Osteoblast (primary cell): ENCODE data around the gene TNS3. TPM values are rescaled to one million over a fixed set of nuclear protein-coding genes. Genes with fewer than 3 reads are reported as not detected.

ENCODE experiments used
- DNase-seq: peaks from one replicate; pipeline ENCODE4 v3.0.0; 2011; ENCODE audit warnings: low spot score, mixed read lengths; ENCODE audit not compliant: insufficient read length; ENCODE audit errors: missing footprints
- H2AFZ ChIP-seq: 2 replicates; pipeline ENCODE4 v1.6.0; 2011; ENCODE audit warnings: mild to moderate bottlenecking, low read length
- H3K27ac ChIP-seq: 2 replicates; pipeline ENCODE4 v1.5.1; 2011; ENCODE audit warnings: mild to moderate bottlenecking, low read depth, low read length, moderate library complexity
- H3K27me3 ChIP-seq: 2 replicates; pipeline ENCODE4 v1.6.0; 2012; ENCODE audit warnings: mild to moderate bottlenecking, control low read depth, inconsistent platforms, low read length, moderate library complexity; ENCODE audit not compliant: insufficient read depth
- H3K36me3 ChIP-seq: 2 replicates; pipeline ENCODE4 v1.5.1; 2011; ENCODE audit warnings: mild to moderate bottlenecking, low read length, control low read depth, moderate library complexity; ENCODE audit not compliant: insufficient read depth
- H3K4me1 ChIP-seq: 2 replicates; pipeline ENCODE4 v1.5.1; 2011; ENCODE audit warnings: mild to moderate bottlenecking, low read length, control low read depth, moderate library complexity; ENCODE audit not compliant: insufficient read depth
- H3K4me2 ChIP-seq: 2 replicates; pipeline ENCODE4 v1.6.0; 2011; ENCODE audit warnings: mild to moderate bottlenecking, low read length; ENCODE audit not compliant: insufficient read depth
- H3K4me3 ChIP-seq: fragments of 200-600 bp; sonication (generic); 3 replicates; pipeline ENCODE4 v1.5.1; 2012; ENCODE audit warnings: mild to moderate bottlenecking, low read length, inconsistent platforms; ENCODE audit not compliant: insufficient read depth
- H3K79me2 ChIP-seq: 2 replicates; pipeline ENCODE4 v1.6.0; 2012; ENCODE audit warnings: mild to moderate bottlenecking, low read length, control low read depth, inconsistent platforms; ENCODE audit not compliant: insufficient read depth
- H3K9me3 ChIP-seq: 2 replicates; pipeline ENCODE4 v1.5.1; 2011; ENCODE audit warnings: low read depth, low read length, control low read depth
- H4K20me1 ChIP-seq: 2 replicates; pipeline ENCODE4 v1.6.0; 2012; ENCODE audit warnings: mild to moderate bottlenecking, low read length, control low read depth; ENCODE audit not compliant: insufficient read depth
- total RNA-seq: library from RNA; depleted of rRNA; stranded (reverse); fragments of >200 nt; gene quantifications from 2 replicates; pipeline ENCODE4 v1.2.3, GENCODE V29; 2012
- TF ChIP-seq, protein P1 (sequence below): IDR thresholded peaks from 2 replicates; pipeline ENCODE4 v1.5.1; 2011; ENCODE audit warnings: mild to moderate bottlenecking, low read depth, low read length, moderate library complexity; ENCODE audit errors: extremely low read depth

The TNS3 gene
- total RNA-seq, 1 donor: 67.3 TPM

DNA sequence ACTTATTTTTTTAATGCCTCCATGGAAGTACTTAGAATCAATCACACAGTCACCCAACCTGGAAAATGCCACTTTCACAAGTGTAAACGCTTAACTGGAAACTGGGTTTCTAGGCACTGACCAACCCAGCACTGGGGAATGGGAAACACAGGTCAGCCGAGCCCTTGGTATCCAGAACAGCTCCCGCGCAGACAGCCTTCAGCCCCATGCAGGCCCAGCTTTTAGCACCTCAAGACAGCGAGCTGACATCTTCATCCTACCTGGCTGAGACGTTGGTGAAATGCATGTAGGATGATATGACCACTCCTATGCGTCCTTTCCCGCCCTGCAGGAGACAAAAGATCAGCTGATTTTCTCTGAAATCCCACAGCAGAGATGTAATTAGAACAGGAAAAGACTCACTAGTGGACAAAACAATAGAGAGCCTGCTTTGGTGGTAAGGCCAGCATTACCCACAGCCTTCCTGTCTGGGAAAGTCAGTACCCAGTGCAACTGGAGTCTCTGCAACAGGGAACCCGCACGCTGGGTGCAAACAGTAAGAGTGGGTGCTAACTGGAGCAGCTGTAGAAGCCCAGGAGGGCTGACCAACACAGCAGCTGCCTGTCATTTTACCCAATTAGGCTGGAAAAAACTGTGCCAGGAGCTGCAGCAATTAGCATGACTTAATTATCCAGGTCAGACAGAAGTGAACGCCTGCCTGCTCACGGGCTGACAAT is 153.7 kb downstream of the TNS3 start:
- Histone ChIP-seq H3K9me3 (no peaks in the 10 kb centered on the region), H3K36me3 (peaks cover 47% of the 10 kb centered on the region), H4K20me1 (peaks cover 20% of the 10 kb centered on the region), H2AFZ (no peak overlapping the region), H3K79me2 (no peaks in the 10 kb centered on the region), H3K27ac (no peak overlapping the region), H3K4me1 (no peaks in the 10 kb centered on the region), H3K4me2 (no peak overlapping the region), H3K27me3 (no peaks in the 10 kb centered on the region), H3K4me3 (no peak overlapping the region)
- TF ChIP-seq, protein P1, sequence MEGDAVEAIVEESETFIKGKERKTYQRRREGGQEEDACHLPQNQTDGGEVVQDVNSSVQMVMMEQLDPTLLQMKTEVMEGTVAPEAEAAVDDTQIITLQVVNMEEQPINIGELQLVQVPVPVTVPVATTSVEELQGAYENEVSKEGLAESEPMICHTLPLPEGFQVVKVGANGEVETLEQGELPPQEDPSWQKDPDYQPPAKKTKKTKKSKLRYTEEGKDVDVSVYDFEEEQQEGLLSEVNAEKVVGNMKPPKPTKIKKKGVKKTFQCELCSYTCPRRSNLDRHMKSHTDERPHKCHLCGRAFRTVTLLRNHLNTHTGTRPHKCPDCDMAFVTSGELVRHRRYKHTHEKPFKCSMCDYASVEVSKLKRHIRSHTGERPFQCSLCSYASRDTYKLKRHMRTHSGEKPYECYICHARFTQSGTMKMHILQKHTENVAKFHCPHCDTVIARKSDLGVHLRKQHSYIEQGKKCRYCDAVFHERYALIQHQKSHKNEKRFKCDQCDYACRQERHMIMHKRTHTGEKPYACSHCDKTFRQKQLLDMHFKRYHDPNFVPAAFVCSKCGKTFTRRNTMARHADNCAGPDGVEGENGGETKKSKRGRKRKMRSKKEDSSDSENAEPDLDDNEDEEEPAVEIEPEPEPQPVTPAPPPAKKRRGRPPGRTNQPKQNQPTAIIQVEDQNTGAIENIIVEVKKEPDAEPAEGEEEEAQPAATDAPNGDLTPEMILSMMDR: no peak
- no peak for DNase-seq

DNA sequence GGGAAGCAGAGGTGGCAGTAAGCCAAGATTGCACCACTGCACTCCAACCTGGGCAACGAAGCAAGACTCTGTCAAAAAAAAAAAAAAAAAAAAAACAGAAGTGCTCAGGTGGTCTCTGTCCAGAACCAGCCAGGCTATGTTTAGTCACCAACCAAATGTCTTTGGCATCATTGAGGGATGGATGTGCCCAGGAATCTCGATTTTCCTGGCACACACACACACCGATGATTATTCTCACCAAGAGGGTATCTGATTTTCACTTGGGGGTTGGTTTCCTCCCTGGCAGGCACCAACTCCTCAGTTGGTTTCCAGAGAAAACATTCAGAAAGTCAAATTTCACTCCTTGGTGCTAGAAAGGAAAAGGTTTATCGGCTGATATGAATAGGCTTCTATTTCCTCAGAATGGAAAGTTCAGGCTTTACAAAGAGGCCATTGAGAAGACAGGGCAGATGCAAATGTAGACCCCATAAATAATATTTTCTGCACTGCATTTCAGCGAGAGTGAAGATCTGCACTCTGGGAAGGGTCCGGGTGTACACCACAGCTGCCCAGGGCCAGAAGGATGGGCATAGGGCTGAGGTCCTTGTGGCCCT is 154.8 kb downstream of the TNS3 start:
- peaks cover 47% of the 10 kb centered on the region for H3K36me3 ChIP-seq
- H2AFZ ChIP-seq: no peak overlapping the region
- H3K4me2 ChIP-seq: no peak overlapping the region
- no peaks in the 10 kb centered on the region for H3K27me3 ChIP-seq
- H3K27ac ChIP-seq: no peak overlapping the region
- H3K4me3 ChIP-seq: no peak overlapping the region
- DNase-seq: no peak
- no peaks in the 10 kb centered on the region for H3K79me2 ChIP-seq
- no peaks in the 10 kb centered on the region for H3K4me1 ChIP-seq
- no peaks in the 10 kb centered on the region for H3K9me3 ChIP-seq
- TF ChIP-seq, protein P1: no peak
- peaks cover 16% of the 10 kb centered on the region for H4K20me1 ChIP-seq

DNA sequence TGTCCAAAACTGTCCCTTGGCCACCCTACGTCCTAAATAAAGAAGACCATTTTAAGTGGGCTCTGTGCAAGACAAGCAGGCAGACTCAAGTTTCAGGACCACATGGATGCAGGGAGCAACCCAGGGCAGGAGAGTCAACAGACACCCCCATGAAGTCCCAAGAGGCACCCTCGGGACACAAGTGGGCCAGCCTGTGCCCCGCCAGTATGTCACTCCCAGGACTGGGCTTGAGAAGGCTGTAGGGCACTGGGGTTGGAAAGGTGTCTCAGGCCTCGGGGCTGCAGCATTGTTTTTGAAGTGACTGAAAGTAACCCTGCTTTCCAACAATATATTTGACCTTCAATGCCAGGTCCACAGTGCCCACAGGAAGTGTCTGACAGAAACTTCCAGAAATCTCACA is 157.4 kb downstream of the TNS3 start:
- Histone ChIP-seq H3K4me1 (no peaks in the 10 kb centered on the region), H3K79me2 (no peaks in the 10 kb centered on the region), H3K9me3 (no peaks in the 10 kb centered on the region), H3K4me2 (no peak overlapping the region), H4K20me1 (peaks cover 16% of the 10 kb centered on the region), H2AFZ (no peak overlapping the region), H3K36me3 (peaks cover 60% of the 10 kb centered on the region), H3K4me3 (no peak overlapping the region), H3K27me3 (no peaks in the 10 kb centered on the region), H3K27ac (no peak overlapping the region)
- TF ChIP-seq, protein P1: no peak
- DNase-seq: no peak

DNA sequence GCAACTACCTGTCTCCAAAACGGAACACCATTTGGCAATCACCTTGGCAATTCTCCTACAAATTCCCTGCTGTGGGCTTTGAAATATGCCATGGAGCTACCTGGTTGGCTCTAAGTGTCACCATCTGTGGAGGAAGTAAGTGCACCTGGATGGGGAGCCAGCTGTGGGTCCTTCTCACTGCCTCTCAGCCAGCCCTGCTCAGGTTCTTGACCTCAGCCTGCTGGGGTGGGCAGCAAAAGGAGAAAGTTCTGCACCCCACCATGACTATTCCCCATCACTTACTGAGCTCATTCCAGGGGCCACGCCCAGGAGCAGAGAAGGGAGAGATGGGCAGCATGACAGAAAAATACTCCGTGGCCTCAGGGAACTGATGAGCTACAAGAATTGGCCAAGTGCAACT is 158.7 kb downstream of the TNS3 start:
- H3K27ac ChIP-seq: no peak overlapping the region
- H3K27me3 ChIP-seq: no peaks in the 10 kb centered on the region
- no peaks in the 10 kb centered on the region for H3K79me2 ChIP-seq
- no peaks in the 10 kb centered on the region for H3K9me3 ChIP-seq
- TF ChIP-seq, protein P1: no peak
- H3K4me3 ChIP-seq: no peak overlapping the region
- peaks cover 66% of the 10 kb centered on the region for H3K36me3 ChIP-seq
- H3K4me1 ChIP-seq: peaks cover 7% of the 10 kb centered on the region
- H2AFZ ChIP-seq: no peak overlapping the region
- no peak for DNase-seq
- no peak overlapping the region for H3K4me2 ChIP-seq
- H4K20me1 ChIP-seq: peaks cover 16% of the 10 kb centered on the region
